HG02763 (cell line): ENCODE measurements around the gene DTX1.
"Not testable (repeated sequence)": the region's sequence is repeated elsewhere in the genome, so short reads cannot be mapped to it uniquely, and the experiment has no call there.

Source experiments
- ATAC-seq: cut with Tn5 transposase; IDR thresholded peaks from one replicate; pipeline ENCODE4 v1.9.1; 2021; ENCODE audit warnings: mild to moderate bottlenecking, moderate library complexity; ENCODE audit not compliant: unreplicated experiment

Gene DTX1

DNA sequence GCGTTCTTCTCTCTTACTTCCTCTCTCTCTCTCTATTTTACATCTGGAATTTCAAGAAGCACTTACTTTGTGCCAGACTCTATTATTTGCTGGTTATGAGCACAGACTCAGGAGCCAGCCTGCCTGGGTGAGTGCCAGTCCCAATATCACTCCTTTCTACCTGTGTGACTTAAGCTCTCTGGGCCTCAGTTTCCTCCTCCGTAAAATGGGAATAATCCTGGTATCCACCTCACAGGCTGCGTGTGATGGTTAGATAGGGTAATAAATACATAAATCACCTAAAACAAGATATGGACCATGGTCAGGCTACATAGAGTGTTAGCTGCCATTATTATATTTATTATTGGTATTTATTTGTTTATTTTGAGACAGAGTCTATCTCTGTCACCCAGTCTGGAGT lies 54.7 kb downstream of the DTX1 start:
- ATAC-seq, result no peak

DNA sequence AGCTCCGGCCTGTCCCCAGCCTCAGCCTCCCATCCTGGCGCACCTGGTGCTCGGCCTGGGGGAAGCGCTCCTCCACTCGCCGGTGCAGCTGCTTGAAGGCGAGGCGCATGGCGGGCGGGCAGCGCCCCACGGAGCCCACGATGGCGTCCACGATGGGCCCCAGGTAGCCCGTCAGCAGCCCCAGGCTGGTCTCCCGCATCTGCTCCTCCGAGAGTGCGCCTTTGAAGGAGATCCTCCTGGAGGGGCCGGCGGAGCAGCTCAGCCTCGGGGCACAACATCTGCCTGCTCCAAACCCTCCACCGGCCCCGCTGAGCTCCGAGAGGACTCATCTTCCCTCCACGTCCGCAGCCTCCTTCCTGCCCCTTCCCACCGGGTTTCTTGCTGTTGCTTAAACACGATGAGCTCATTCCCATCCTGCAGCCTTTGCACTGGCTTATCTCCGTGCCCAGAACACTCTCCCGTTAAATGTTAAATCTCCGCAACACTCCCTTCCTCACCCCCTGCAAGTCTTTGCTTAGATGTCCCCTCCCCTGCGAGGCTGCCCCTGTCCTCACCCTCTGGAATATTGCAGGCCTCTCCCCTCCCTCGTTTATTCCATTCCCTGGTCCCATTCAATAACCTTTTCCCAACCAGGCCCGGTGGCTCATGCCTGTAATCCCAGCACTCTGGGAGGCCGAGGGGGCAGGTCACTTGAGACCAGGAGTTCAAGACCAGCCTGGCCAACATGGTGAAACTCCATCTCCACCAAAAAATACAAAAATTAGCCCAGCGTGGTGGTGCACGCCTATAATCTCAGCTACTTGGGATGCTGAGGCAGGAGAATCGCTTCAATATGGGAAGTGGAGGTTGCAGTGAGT lies 55.7 kb downstream of the DTX1 start:
- ATAC-seq, result no peak

- no peak for ATAC-seq
Observed at GRCh38 chr12:113113397-113113796, 56.9 kb downstream of the DTX1 start.

- no peak for ATAC-seq
Observed at GRCh38 chr12:113114447-113115178, 58.1 kb downstream of the DTX1 start.

GRCh38 chr12:113115455-113116126 lies 59.1 kb downstream of the DTX1 start:
- no peak for ATAC-seq

DNA sequence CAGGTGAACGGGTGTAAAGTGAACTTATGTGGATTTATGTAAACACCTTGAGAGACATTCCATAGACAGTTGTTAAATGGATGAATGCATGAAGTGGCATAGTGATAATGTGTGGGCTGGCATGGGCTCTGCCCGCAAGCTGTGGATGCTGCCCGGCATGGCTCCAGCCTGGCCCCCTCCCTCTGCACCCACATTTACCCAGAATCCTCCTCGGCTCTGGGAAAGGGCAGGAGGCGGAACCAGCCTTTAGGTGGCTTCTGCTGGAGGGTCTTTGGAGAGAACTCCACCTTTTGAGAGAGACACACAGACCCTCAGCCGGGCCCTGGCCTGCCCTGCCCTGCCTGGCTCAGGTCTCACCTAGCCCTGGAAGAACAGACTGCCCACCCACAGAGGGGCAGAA lies 60.3 kb downstream of the DTX1 start:
- ATAC-seq, result no peak

DNA sequence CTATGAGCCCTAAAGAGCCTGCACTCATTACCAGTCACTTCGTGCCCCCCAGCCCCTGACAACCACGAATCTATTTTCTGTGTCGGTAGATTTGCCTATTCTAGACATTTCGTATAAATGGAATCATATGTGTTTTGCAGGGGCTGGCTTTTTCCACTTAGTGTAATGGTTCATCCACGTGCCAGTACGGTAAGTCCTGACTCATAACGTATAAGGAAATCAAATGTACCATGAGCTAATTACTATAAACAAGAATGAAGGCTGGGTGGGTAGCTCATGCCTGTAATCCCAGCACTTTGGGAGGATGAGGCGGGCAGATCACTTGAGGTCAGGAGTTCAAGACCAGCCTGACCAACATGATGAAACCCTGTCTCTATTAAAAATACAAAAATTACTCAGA lies 61.2 kb downstream of the DTX1 start:
- ATAC-seq, result not testable (repeated sequence)

DNA sequence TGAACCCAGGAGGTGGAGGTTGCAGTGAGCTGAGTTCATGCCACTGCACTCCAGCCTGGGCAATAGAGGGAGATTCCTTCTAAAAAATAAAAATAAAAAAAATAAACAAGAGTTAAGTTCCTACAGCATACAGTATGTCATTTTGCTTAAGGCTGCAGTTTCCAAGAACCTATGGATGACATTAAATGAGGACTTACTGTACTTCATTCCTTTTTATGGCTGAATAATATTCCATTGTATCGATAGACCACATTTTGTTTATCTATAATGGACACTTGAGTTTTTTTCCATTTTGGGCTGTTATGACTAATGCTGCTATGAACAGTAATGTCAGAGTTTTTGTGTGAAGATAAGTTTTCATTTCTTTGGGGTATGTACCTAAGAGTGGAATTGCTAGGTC lies 61.6 kb downstream of the DTX1 start:
- ATAC-seq, result no peak

DNA sequence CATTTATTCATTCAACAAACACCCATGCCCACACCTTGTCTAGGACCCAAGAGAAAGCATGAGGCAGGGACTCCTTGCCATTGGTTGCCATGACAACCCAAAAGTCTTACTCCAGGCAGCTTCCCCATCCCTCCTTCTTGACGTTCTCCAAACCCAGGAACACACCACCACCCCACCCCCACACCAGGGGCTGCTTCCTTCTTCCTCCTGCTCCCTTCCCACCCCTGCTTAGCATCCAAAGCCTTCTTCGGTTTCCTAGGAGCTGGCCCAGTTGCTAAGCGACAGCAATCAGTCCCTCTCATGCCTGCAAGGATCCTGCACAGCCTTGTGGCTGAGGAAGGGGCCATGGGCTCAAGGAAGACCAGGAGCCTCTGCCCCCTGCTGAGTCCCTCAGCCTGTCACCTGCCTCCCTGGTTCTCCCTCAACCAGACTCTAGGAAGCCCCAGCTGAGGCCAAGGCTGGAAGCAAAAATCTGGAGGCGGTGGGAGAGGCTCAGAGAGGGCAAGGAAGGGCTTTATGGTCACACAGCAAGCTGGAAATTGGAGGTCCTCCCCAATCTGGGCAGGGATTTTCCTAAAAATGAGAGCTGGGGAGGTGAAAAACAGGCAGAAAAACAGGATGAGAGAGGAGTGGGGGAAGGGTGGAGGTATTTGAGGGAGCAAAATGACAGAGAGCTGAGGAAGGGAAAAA lies 63.6 kb downstream of the DTX1 start:
- ATAC-seq, result no peak

DNA sequence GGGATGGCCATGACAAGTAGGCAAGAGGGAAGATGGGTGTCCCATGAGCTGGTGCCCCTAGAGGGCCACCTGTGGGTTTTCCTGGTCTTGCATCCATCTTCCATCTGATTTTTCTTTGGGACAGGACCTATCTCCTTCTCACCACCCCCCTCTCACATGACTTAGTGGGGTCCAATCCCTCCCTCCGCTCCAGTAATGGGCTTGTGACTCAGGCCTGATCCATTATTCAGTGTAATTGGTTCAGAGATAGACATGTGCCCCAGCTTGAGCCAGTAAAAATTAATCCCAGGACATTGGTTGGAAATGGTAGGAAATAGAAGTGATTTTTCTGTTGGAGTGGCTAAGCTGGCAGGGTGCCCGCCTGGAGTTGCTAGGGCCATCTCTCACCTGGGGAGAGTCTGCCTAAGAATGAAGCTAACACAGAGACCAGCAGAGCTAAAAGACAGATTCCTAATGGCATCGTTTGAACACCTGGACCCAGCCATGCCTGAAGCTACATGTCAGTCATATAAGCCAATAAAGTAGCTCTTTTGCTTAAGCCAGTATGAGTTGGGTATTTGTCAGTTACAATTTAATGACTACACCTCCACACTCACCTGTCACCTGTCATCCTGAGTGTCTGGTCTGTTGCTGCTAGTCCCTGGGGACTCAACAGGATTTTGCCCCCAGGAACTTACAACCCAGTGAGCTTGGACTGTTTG lies 64.3 kb downstream of the DTX1 start:
- no peak for ATAC-seq

- ATAC-seq, result no peak
Observed at GRCh38 chr12:113127791-113128199, 71.3 kb downstream of the DTX1 start.

DNA sequence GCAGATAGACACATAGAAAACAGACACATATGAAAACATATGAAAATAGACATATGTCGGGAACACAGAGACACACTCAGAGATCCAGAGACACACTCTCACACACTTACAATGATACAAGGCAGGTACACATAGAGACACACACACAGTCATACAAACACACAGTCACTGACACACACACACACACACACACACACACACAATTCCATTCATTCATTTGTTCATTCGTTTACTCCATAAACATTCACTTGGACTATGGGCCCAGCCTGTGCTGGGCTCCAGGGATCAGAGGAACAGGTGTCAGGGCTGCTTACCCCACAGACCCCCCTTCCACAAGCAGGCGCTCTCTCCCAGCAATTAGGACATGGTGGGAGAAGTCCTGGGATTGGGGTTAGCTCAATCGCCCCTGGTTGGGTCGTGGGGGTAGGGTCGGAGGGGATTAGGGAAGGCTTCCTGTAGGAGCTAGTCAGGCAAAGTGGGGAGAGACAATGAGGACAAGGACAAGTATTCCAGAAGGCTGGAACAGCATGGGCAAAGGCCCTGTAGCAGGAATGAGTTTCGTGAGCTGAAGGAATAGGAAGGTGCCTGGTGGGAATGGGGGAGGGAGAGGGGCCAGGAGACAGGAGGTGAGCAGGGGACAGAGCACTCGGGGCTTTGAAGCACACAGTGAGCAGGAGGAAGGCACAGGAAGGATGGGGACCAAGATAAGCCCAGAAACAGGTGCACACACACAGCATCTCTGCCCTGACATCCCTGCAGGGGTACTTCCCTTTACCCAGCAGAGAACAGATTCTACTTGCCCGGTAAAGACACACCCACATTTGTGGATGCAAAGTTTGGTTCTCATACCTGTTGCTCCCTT lies 72.5 kb downstream of the DTX1 start:
- no peak for ATAC-seq

DNA sequence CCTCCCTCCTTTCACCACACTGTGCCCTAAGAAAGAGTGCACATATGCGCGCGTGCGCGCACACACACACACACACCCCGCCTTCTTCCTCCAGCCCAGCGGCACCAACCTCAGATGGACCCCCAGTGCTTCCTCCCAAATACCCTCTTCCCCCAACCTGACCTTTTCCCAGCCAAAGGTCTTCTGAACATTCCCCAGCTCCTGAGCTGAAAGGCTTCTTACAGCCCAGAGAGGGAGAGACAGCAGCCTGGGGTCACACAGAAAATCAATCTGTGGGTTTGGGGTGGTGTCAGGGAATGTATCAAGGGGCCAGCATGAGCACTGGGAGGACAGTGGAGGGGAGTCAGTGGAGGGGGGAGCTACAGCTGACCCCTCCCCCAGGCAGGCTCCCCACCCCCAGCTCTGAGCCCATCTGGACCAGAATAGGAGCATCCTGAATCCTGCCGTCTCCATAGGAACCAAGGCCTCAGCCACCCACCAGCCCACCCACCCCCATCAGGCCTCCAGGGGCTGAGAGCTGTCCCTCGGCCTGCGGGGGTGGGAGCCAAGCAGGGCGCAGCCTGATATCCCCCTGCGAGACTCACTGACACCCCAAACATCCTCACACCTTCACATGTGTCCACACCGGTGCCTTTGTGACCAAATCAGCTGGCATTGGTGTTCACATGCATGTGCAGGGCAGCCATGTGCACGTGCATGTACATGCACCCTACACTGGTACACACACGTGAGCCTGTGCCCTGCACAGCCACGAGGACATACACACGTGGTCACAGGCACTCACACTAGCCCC lies 73.3 kb downstream of the DTX1 start:
- no peak for ATAC-seq

- ATAC-seq, result no peak
Observed at GRCh38 chr12:113130457-113131135, 74.1 kb downstream of the DTX1 start.

GRCh38 chr12:113131556-113131955 lies 75.0 kb downstream of the DTX1 start:
- ATAC-seq, result no peak

DNA sequence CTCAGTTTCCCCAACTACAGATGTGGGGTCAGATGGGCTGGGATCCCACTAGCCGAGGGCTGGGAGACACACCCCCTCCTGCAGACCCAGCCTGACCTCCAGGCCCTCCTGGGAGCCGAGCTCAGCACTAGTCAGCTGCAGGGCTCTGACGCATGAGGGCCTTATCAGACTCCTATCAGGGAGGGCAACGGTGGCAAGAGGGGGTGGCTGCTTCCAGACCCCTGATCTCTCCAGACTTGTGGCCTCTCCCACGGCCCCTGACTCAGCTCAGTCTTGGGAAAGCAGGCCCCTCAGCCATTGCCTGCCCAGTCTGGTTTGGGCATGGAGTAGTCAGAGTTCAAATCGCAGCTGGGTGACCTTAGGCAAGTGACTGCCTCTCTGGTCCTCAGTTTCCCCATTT lies 76.5 kb downstream of the DTX1 start:
- no peak for ATAC-seq

GRCh38 chr12:113133666-113134065 lies 77.1 kb downstream of the DTX1 start:
- no peak for ATAC-seq

- ATAC-seq, result no peak
Observed at GRCh38 chr12:113134071-113134470, 77.5 kb downstream of the DTX1 start.
